Hepatocyte (in vitro differentiated cells): ENCODE measurements around the gene MYBPC2. TPM values are rescaled to one million over a fixed set of nuclear protein-coding genes. Genes with fewer than 3 reads are reported as not detected.
A peak's percentile ranks its signal among the peaks of the same experiment; 100 is the strongest.

Source experiments
- DNase-seq: peaks from one replicate; pipeline ENCODE4 v3.0.0-alpha.2; 2016; ENCODE audit warnings: low spot score
- H2AFZ ChIP-seq: fragments of 200-600 bp; sonication (generic); 2 replicates; pipeline ENCODE4 v1.6.0; 2016; ENCODE audit warnings: antibody characterized with exemption, mild to moderate bottlenecking
- H3K27ac ChIP-seq: fragments of 200-600 bp; sonication (generic); 2 replicates; pipeline ENCODE4 v1.5.1; 2016; ENCODE audit warnings: mild to moderate bottlenecking
- H3K27me3 ChIP-seq: fragments of 200-600 bp; sonication (generic); 2 replicates; pipeline ENCODE4 v1.6.1; 2016
- H3K36me3 ChIP-seq: fragments of 200-600 bp; sonication (generic); replicated peaks from 2 replicates; pipeline ENCODE4 v1.5.1; 2016; ENCODE audit warnings: low read depth; ENCODE audit not compliant: insufficient read depth
- H3K4me1 ChIP-seq: fragments of 200-600 bp; sonication (generic); 2 replicates; pipeline ENCODE4 v1.5.1; 2016; ENCODE audit warnings: mild to moderate bottlenecking, moderate library complexity; ENCODE audit not compliant: insufficient read depth
- H3K4me2 ChIP-seq: fragments of 200-600 bp; sonication (generic); 2 replicates; pipeline ENCODE4 v1.6.0; 2016
- H3K4me3 ChIP-seq: fragments of 200-600 bp; sonication (generic); 2 replicates; pipeline ENCODE4 v1.5.1; 2016; ENCODE audit warnings: mild to moderate bottlenecking
- H3K79me2 ChIP-seq: fragments of 200-600 bp; sonication (generic); 2 replicates; pipeline ENCODE4 v1.6.0; 2017; ENCODE audit warnings: mild to moderate bottlenecking
- H3K9me2 ChIP-seq: fragments of 200-600 bp; sonication (generic); replicated peaks from 2 replicates; pipeline ENCODE4 v1.6.0; 2017; ENCODE audit warnings: mild to moderate bottlenecking; ENCODE audit not compliant: insufficient read depth
- H3K9me3 ChIP-seq: fragments of 200-600 bp; sonication (generic); 2 replicates; pipeline ENCODE4 v1.5.1; 2016; ENCODE audit warnings: low read depth, mild to moderate bottlenecking
- H4K20me1 ChIP-seq: fragments of 200-600 bp; sonication (generic); 2 replicates; pipeline ENCODE4 v1.6.0; 2016; ENCODE audit warnings: mild to moderate bottlenecking; ENCODE audit not compliant: insufficient read depth, poor library complexity, severe bottlenecking
- EZH2 ChIP-seq: fragments of 200-600 bp; sonication (generic); IDR thresholded peaks from 2 replicates; pipeline ENCODE4 v1.6.1; 2016; ENCODE audit warnings: antibody characterized with exemption, mild to moderate bottlenecking, borderline replicate concordance
- EZH2phosphoT487 ChIP-seq: fragments of 200-600 bp; sonication (generic); IDR thresholded peaks from one replicate; pipeline ENCODE4 v1.6.1; 2018; ENCODE audit warnings: antibody characterized with exemption, mild to moderate bottlenecking, low read depth, moderate library complexity; ENCODE audit not compliant: unreplicated experiment, severe bottlenecking
- WGBS: methylation state at CpG from one replicate; pipeline ENCODE4 v1.1.6; 2016; ENCODE audit warnings: low lambda C conversion rate; ENCODE audit errors: missing lambda C conversion rate; 5-methylcytosine and 5-hydroxymethylcytosine counted together
- polyA plus RNA-seq: library from polyadenylated mRNA; unstranded; fragments of >200 nt; fragmentation: Nextera tagmentation; extraction: Ambion mirVana; gene quantifications from 2 replicates; pipeline ENCODE4 v1.2.1, GENCODE V29; 2016
- total RNA-seq: library from RNA; depleted of rRNA; stranded (reverse); fragments of >200 nt; gene quantifications from 2 replicates; pipeline ENCODE4 v1.2.3, GENCODE V29; 2014
- TF ChIP-seq, protein P1 (sequence below): fragments of 200-600 bp; sonication (generic); IDR thresholded peaks from 2 replicates; pipeline ENCODE4 v1.5.1; 2016; ENCODE audit warnings: antibody characterized with exemption, mild to moderate bottlenecking; ENCODE audit not compliant: poor library complexity

Gene MYBPC2
- total and polyA plus RNA-seq, 2 experiments from 2014 or later: 0.07 TPM; not detected in 1

DNA sequence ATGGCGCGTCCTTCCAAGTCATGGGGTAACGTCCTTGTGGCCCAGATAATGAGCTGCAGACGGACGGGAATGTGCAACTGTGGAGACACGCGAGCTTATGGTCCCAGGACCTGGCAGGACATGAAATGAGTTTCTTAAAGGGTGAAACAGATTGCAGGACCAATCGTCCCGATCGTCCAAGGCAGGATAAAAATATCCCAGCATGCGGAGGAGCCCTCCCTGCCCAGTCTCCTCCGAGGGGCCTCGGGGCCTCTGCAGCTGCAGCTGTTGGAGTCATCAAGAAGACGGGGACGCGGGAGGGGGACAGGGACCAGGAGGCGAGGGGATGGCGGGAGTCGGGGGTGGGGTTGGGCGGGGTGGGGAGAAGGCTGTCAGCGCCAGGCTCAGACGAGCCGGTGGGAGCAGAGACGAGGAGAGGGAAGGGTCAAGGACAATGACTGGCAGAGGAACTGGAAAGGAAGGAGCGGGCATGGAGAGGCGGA lies 58.3 kb downstream of the MYBPC2 start:
- H3K4me1 ChIP-seq: no peaks in the 10 kb centered on the region
- no peak for TF ChIP-seq EZH2phosphoT487
- TF ChIP-seq, protein P1, sequence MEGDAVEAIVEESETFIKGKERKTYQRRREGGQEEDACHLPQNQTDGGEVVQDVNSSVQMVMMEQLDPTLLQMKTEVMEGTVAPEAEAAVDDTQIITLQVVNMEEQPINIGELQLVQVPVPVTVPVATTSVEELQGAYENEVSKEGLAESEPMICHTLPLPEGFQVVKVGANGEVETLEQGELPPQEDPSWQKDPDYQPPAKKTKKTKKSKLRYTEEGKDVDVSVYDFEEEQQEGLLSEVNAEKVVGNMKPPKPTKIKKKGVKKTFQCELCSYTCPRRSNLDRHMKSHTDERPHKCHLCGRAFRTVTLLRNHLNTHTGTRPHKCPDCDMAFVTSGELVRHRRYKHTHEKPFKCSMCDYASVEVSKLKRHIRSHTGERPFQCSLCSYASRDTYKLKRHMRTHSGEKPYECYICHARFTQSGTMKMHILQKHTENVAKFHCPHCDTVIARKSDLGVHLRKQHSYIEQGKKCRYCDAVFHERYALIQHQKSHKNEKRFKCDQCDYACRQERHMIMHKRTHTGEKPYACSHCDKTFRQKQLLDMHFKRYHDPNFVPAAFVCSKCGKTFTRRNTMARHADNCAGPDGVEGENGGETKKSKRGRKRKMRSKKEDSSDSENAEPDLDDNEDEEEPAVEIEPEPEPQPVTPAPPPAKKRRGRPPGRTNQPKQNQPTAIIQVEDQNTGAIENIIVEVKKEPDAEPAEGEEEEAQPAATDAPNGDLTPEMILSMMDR: no peak
- TF ChIP-seq EZH2: no peak
- H3K9me3 ChIP-seq: no peaks in the 10 kb centered on the region
- 71% methylated on average over 18 of the region's 26 CpGs for WGBS
- H3K27ac ChIP-seq: no peak overlapping the region
- no peak overlapping the region for H2AFZ ChIP-seq
- H3K4me3 ChIP-seq: no peak overlapping the region
- no peak for DNase-seq
- H3K4me2 ChIP-seq: no peak overlapping the region
- H3K36me3 ChIP-seq: no peaks in the 10 kb centered on the region
- peaks cover 16% of the 10 kb centered on the region for H3K27me3 ChIP-seq
- H3K79me2 ChIP-seq: no peaks in the 10 kb centered on the region
- H4K20me1 ChIP-seq: no peaks in the 10 kb centered on the region
- H3K9me2 ChIP-seq: no peaks in the 10 kb centered on the region

DNA sequence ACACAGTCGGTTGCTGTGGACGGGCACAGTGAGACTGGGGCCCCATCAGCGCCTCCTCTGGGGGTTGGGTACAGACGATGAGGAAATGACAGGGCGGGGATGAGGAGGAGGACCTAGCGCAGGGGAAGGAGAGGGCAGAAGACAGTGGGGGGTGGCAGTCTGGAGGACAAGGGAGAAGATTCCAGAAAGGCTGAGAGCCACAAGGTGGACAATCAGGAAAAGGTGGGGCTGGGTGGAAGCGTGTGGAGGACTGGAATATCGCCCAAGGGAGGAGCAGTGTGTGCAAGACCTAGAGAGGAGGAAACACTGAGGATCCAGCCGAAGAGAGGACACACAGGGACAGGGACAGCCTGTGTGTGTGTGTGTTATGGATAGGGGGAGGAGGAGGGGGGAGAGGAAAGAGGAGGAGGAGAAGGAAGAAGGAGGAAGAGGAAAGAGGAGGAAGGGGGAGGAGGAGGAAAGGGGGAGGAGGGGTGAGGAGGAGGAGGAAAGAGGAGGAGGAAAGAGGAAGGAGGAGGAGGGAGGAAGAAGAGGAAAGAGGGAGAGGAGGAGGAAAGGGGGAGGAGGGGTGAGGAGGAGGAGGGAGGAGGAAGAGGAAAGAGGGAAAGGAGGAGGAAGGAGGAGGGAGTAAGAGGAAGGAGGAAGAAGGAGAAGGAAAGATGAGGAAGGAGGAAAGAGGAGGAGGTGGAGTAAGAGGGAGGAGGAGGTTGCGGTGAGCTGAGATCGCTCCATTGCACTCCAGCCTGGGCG lies 59.8 kb downstream of the MYBPC2 start:
- Histone ChIP-seq H3K79me2 (no peaks in the 10 kb centered on the region), H3K4me3 (no peak overlapping the region), H3K27ac (no peak overlapping the region), H3K9me3 (no peaks in the 10 kb centered on the region), H4K20me1 (no peaks in the 10 kb centered on the region), H3K27me3 (peaks cover 18% of the 10 kb centered on the region), H3K36me3 (no peaks in the 10 kb centered on the region), H3K4me1 (no peaks in the 10 kb centered on the region), H3K4me2 (peak overlapping the region; percentile 51), H3K9me2 (no peaks in the 10 kb centered on the region), H2AFZ (no peak overlapping the region)
- 25% methylated on average over 9 of the region's 12 CpGs for WGBS
- TF ChIP-seq EZH2 (no peak), EZH2phosphoT487 (no peak)
- TF ChIP-seq, protein P1: no peak
- no peak for DNase-seq

GRCh38 chr19:50493171-50493570 lies 60.5 kb downstream of the MYBPC2 start:
- Histone ChIP-seq H2AFZ (no peak overlapping the region), H3K9me2 (no peaks in the 10 kb centered on the region), H4K20me1 (no peaks in the 10 kb centered on the region), H3K4me2 (no peak overlapping the region), H3K9me3 (no peaks in the 10 kb centered on the region), H3K27me3 (peaks cover 18% of the 10 kb centered on the region), H3K27ac (no peak overlapping the region), H3K36me3 (no peaks in the 10 kb centered on the region), H3K79me2 (no peaks in the 10 kb centered on the region), H3K4me3 (no peak overlapping the region), H3K4me1 (no peaks in the 10 kb centered on the region)
- TF ChIP-seq, protein P1: no peak
- no peak for TF ChIP-seq EZH2phosphoT487
- TF ChIP-seq EZH2: no peak
- DNase-seq: no peak
- WGBS: 70% methylated on average over 7 of the region's 8 CpGs
